KMS-11 (cell line): ENCODE results near the gene UCHL3.

ENCODE experiments used
- H2AFZ ChIP-seq: fragments of 200-600 bp; sonication (generic); 2 replicates; pipeline ENCODE4 v1.6.1; 2016; ENCODE audit warnings: antibody characterized with exemption, mixed run types, low read depth
- H3K27ac ChIP-seq: fragments of 200-600 bp; sonication (generic); 2 replicates; pipeline ENCODE4 v1.6.1; 2016; ENCODE audit warnings: mild to moderate bottlenecking, mixed run types
- H3K27me3 ChIP-seq: fragments of 200-600 bp; sonication (generic); 2 replicates; pipeline ENCODE4 v1.6.1; 2017; ENCODE audit warnings: mild to moderate bottlenecking, low read depth, mixed run types, moderate library complexity; ENCODE audit not compliant: insufficient read depth
- H3K36me3 ChIP-seq: fragments of 200-600 bp; sonication (generic); 2 replicates; pipeline ENCODE4 v1.6.1; 2017; ENCODE audit warnings: mild to moderate bottlenecking, mixed run types; ENCODE audit not compliant: insufficient read depth
- H3K4me1 ChIP-seq: fragments of 200-600 bp; sonication (generic); 2 replicates; pipeline ENCODE4 v1.6.1; 2016; ENCODE audit warnings: mild to moderate bottlenecking, low read depth, mixed run types; ENCODE audit not compliant: poor library complexity, severe bottlenecking
- H3K4me2 ChIP-seq: fragments of 200-600 bp; sonication (generic); 2 replicates; pipeline ENCODE4 v1.7.0; 2016; ENCODE audit warnings: mild to moderate bottlenecking, mixed run types
- H3K4me3 ChIP-seq: fragments of 200-600 bp; sonication (generic); IDR thresholded peaks from 2 replicates; pipeline ENCODE4 v1.6.1; 2017; ENCODE audit warnings: low read depth, low read length, mixed read lengths; ENCODE audit not compliant: insufficient read depth
- H3K79me2 ChIP-seq: fragments of 200-600 bp; sonication (generic); 2 replicates; pipeline ENCODE4 v1.6.1; 2016; ENCODE audit warnings: low read depth, mixed run types; ENCODE audit not compliant: insufficient read depth
- H3K9ac ChIP-seq: fragments of 200-600 bp; sonication (generic); 2 replicates; pipeline ENCODE4 v1.6.1; 2016; ENCODE audit warnings: mild to moderate bottlenecking, mixed run types
- H4K20me1 ChIP-seq: fragments of 200-600 bp; sonication (generic); 2 replicates; pipeline ENCODE4 v1.6.1; 2016; ENCODE audit warnings: mild to moderate bottlenecking, mixed run types; ENCODE audit not compliant: insufficient read depth
- TF ChIP-seq, protein P1 (sequence below): fragments of 200-600 bp; sonication (generic); conservative IDR thresholded peaks from 2 replicates; pipeline ENCODE4 v1.6.1; 2017; ENCODE audit warnings: low read depth, mild to moderate bottlenecking, antibody characterized with exemption, low read length, moderate library complexity, mixed read lengths

The UCHL3 gene

DNA sequence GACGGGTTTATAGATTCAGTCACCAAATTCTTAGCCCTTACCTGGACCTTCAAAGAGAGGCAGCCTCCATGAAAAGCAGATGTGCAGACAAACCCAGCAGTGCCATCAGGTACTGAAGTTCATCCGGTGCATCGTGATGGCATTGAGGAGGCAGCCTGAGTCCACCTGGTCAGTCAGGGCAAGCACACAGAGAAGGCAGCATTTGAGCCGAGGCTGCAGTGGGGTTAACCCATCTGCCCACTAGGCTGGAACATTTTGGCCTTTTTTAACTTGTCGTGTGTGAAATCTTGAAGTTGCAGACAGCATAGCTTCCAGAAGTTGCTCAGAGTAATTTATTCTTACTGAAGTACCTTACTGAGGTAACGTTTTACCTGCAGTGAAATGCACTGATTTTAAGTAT lies 91.4 kb downstream of the UCHL3 start:
- TF ChIP-seq, protein P1, sequence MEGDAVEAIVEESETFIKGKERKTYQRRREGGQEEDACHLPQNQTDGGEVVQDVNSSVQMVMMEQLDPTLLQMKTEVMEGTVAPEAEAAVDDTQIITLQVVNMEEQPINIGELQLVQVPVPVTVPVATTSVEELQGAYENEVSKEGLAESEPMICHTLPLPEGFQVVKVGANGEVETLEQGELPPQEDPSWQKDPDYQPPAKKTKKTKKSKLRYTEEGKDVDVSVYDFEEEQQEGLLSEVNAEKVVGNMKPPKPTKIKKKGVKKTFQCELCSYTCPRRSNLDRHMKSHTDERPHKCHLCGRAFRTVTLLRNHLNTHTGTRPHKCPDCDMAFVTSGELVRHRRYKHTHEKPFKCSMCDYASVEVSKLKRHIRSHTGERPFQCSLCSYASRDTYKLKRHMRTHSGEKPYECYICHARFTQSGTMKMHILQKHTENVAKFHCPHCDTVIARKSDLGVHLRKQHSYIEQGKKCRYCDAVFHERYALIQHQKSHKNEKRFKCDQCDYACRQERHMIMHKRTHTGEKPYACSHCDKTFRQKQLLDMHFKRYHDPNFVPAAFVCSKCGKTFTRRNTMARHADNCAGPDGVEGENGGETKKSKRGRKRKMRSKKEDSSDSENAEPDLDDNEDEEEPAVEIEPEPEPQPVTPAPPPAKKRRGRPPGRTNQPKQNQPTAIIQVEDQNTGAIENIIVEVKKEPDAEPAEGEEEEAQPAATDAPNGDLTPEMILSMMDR = no peak
- no peak overlapping the region for H3K27ac ChIP-seq
- no peaks in the 10 kb centered on the region for H3K27me3 ChIP-seq
- H3K4me3 ChIP-seq = no peak overlapping the region
- no peak overlapping the region for H3K9ac ChIP-seq
- no peaks in the 10 kb centered on the region for H3K36me3 ChIP-seq
- H3K4me1 ChIP-seq = peaks cover 21% of the 10 kb centered on the region
- no peak overlapping the region for H3K4me2 ChIP-seq
- H4K20me1 ChIP-seq = no peaks in the 10 kb centered on the region
- no peak overlapping the region for H2AFZ ChIP-seq
- no peaks in the 10 kb centered on the region for H3K79me2 ChIP-seq

DNA sequence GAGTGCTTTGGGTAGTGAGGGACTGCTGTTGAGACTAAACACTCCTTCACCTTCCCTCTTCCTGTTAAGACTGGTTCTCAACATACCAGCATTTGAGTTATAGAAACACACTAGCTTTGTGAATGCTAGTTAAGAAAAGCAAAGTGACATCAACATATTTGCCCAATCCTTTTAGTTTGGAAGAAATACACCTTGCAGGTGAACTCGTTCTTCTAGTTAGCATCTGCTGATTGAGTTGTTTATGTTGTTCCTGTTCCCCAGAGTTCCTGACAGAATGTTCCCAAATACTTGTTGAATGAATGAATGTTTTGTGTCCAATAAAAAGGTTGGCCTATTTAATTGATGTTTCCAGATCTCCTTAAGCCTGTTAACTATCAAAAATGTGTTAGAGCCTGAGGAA lies 93.6 kb downstream of the UCHL3 start:
- no peaks in the 10 kb centered on the region for H3K27me3 ChIP-seq
- TF ChIP-seq, protein P1 = no peak
- H2AFZ ChIP-seq = no peak overlapping the region
- H3K4me1 ChIP-seq = peaks cover 24% of the 10 kb centered on the region
- no peak overlapping the region for H3K9ac ChIP-seq
- H3K36me3 ChIP-seq = no peaks in the 10 kb centered on the region
- H3K79me2 ChIP-seq = no peaks in the 10 kb centered on the region
- no peaks in the 10 kb centered on the region for H4K20me1 ChIP-seq
- H3K4me3 ChIP-seq = no peak overlapping the region
- H3K27ac ChIP-seq = no peak overlapping the region
- no peak overlapping the region for H3K4me2 ChIP-seq

DNA sequence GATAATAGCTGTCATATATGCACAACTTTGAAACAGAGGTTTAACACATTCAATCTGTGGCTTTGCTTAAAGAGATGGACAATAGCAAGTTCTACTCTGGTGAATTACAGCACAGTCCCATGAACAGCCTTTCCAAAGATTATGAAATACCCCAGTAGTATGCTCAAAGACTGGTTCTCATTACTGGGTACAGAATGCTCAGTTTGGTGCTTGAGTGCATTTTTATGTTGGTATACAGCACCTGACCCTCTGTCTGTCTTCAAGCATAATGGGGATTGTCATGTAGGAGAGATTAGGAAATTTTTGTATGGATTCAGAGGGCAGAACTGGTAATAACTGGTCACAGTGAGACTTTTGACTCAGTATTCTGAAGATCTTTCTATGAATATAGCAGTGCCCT lies 94.1 kb downstream of the UCHL3 start:
- no peaks in the 10 kb centered on the region for H3K36me3 ChIP-seq
- H3K4me3 ChIP-seq = no peak overlapping the region
- H3K79me2 ChIP-seq = no peaks in the 10 kb centered on the region

DNA sequence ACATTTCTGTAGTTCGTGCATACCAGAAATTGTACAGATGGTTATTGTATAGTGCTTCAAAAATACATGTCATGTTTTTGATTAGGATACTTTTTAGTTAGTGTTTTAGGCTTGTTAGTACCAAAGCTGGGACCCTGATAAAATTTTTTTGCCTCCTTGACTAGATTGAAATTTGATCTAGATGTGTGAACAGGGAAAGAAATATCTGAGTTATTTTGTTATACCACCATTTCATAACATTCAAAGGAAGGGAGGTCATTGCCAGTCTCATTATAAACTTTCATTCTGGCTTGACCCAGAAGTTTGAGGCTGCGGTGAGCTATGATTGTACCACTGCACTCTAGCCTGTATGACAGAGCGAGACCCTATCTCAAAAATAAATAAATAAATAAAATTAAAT lies 95.5 kb downstream of the UCHL3 start:
- peaks cover 11% of the 10 kb centered on the region for H3K4me1 ChIP-seq
- H3K79me2 ChIP-seq = no peaks in the 10 kb centered on the region
- TF ChIP-seq, protein P1 = no peak
- H3K4me2 ChIP-seq = no peak overlapping the region
- H3K27me3 ChIP-seq = no peaks in the 10 kb centered on the region
- no peak overlapping the region for H3K9ac ChIP-seq
- no peak overlapping the region for H3K27ac ChIP-seq
- no peak overlapping the region for H3K4me3 ChIP-seq
- H4K20me1 ChIP-seq = no peaks in the 10 kb centered on the region
- no peak overlapping the region for H2AFZ ChIP-seq
- H3K36me3 ChIP-seq = no peaks in the 10 kb centered on the region

More for the DNA sequence above, 94.1 kb downstream of the UCHL3 start:
- peaks cover 24% of the 10 kb centered on the region for H3K4me1 ChIP-seq
- H3K4me2 ChIP-seq = no peak overlapping the region
- H2AFZ ChIP-seq = no peak overlapping the region
- no peak overlapping the region for H3K9ac ChIP-seq
- H3K27me3 ChIP-seq = no peaks in the 10 kb centered on the region
- TF ChIP-seq, protein P1 = no peak
- no peaks in the 10 kb centered on the region for H4K20me1 ChIP-seq
- H3K27ac ChIP-seq = no peak overlapping the region
